Neural cell (in vitro differentiated cells): ENCODE data around the gene ARSA. TPM values are rescaled to one million over a fixed set of nuclear protein-coding genes. Genes with fewer than 3 reads are reported as not detected.
"Not testable (repeated sequence)": the region's sequence is repeated elsewhere in the genome, so short reads cannot be mapped to it uniquely, and the experiment has no call there.

Source experiments
- H2AFZ ChIP-seq: fragments of 200-600, 300-800 bp; sonication (generic), shearing (Covaris generic); 2 replicates; pipeline ENCODE4 v1.6.0; 2014; ENCODE audit warnings: low read depth, mild to moderate bottlenecking, antibody characterized with exemption, low read length, moderate library complexity
- H3F3A ChIP-seq: fragments of 200-600 bp; shearing (Covaris generic); 2 replicates; pipeline ENCODE4 v1.6.1; 2016; ENCODE audit warnings: mild to moderate bottlenecking, moderate library complexity, mixed read lengths, antibody characterized with exemption, low read length; ENCODE audit not compliant: insufficient read depth, poor library complexity, severe bottlenecking
- H3K27ac ChIP-seq: fragments of 200-600, 300-800 bp; sonication (generic), shearing (Covaris generic); 2 replicates; pipeline ENCODE4 v1.5.1; 2014; ENCODE audit warnings: mild to moderate bottlenecking, low read length, moderate library complexity
- H3K27me3 ChIP-seq: fragments of 300-800, 200-600 bp; sonication (generic), shearing (Covaris generic); 2 replicates; pipeline ENCODE4 v1.6.0; 2014; ENCODE audit warnings: mild to moderate bottlenecking, low read depth, low read length, moderate library complexity; ENCODE audit not compliant: insufficient read depth
- H3K36me3 ChIP-seq: fragments of 300-800, 200-600 bp; sonication (generic), shearing (Covaris generic); 2 replicates; pipeline ENCODE4 v1.5.1; 2014; ENCODE audit warnings: mild to moderate bottlenecking, antibody characterized with exemption, low read length, moderate library complexity; ENCODE audit not compliant: insufficient read depth
- H3K4me2 ChIP-seq: fragments of 300-800, 200-600 bp; sonication (generic), shearing (Covaris generic); 2 replicates; pipeline ENCODE4 v1.6.0; 2014; ENCODE audit warnings: mild to moderate bottlenecking, low read length
- H3K4me3 ChIP-seq: fragments of 300-800, 200-600 bp; sonication (generic), shearing (Covaris generic); 2 replicates; pipeline ENCODE4 v1.5.1; 2014; ENCODE audit warnings: mild to moderate bottlenecking, low read length, moderate library complexity
- H3K79me2 ChIP-seq: fragments of 200-600 bp; shearing (Covaris generic); replicated peaks from 2 replicates; pipeline ENCODE4 v1.6.0; 2014; ENCODE audit warnings: mild to moderate bottlenecking, low read length, moderate library complexity; ENCODE audit not compliant: insufficient read depth
- H3K9ac ChIP-seq: fragments of 300-800, 200-600 bp; sonication (generic), shearing (Covaris generic); 2 replicates; pipeline ENCODE4 v1.6.1; 2016; ENCODE audit warnings: mild to moderate bottlenecking, low read length, mixed read lengths
- H3K9me2 ChIP-seq: fragments of 200-600 bp; shearing (Covaris generic); 2 replicates; pipeline ENCODE4 v1.6.1; 2016; ENCODE audit warnings: mild to moderate bottlenecking, low read length, mixed read lengths; ENCODE audit not compliant: insufficient read depth
- H3K9me3 ChIP-seq: fragments of 200-600, 300-800 bp; sonication (generic), shearing (Covaris generic); 2 replicates; pipeline ENCODE4 v1.6.1; 2016; ENCODE audit warnings: mild to moderate bottlenecking, mixed run types, low read length, moderate library complexity, mixed read lengths
- H4K20me1 ChIP-seq: fragments of 200-600 bp; shearing (Covaris generic); 2 replicates; pipeline ENCODE4 v1.6.1; 2016; ENCODE audit warnings: mild to moderate bottlenecking, mixed run types; ENCODE audit not compliant: insufficient read depth
- CTCF ChIP-seq: fragments of 450-650 bp; IDR thresholded peaks from 2 replicates; pipeline ENCODE4 v1.5.1; 2014; ENCODE audit warnings: antibody characterized with exemption, mild to moderate bottlenecking, moderate library complexity; ENCODE audit not compliant: poor library complexity, severe bottlenecking
- EP300 ChIP-seq: fragments of 450-650 bp; conservative IDR thresholded peaks from 2 replicates; pipeline ENCODE4 v1.6.1; 2014; ENCODE audit warnings: antibody characterized with exemption, mild to moderate bottlenecking, moderate library complexity; ENCODE audit not compliant: poor library complexity, severe bottlenecking
- EZH2 ChIP-seq: fragments of 200-600, 300-800 bp; shearing (Covaris generic), sonication (generic); IDR thresholded peaks from 2 replicates; pipeline ENCODE4 v1.6.1; 2014; ENCODE audit warnings: antibody characterized with exemption, low read length, borderline replicate concordance, mild to moderate bottlenecking; ENCODE audit not compliant: insufficient read depth, poor library complexity, severe bottlenecking
- MXI1 ChIP-seq: fragments of 450-650 bp; conservative IDR thresholded peaks from 2 replicates; pipeline ENCODE4 v1.6.1; 2014; ENCODE audit warnings: antibody characterized with exemption, mild to moderate bottlenecking; ENCODE audit not compliant: poor library complexity, severe bottlenecking
- POLR2AphosphoS5 ChIP-seq: IDR thresholded peaks from 2 replicates; pipeline ENCODE4 v1.6.1; 2012
- RAD21 ChIP-seq: fragments of 450-650 bp; conservative IDR thresholded peaks from 2 replicates; pipeline ENCODE4 v1.6.1; 2014; ENCODE audit warnings: antibody characterized with exemption, mild to moderate bottlenecking, moderate library complexity
- SMC3 ChIP-seq: fragments of 450-650 bp; conservative IDR thresholded peaks from 2 replicates; pipeline ENCODE4 v1.6.1; 2014; ENCODE audit warnings: antibody characterized with exemption, mild to moderate bottlenecking, moderate library complexity; ENCODE audit not compliant: poor library complexity
- TAF1 ChIP-seq: IDR thresholded peaks from 2 replicates; pipeline ENCODE4 v1.6.1; 2012; ENCODE audit warnings: low read depth
- polyA plus RNA-seq: library from polyadenylated mRNA; depleted of rRNA; stranded (reverse); fragments of >200 nt; gene quantifications from 2 replicates; pipeline ENCODE4 v1.2.3, GENCODE V29; 2014
- TF ChIP-seq, protein P1 (sequence below): IDR thresholded peaks from 2 replicates; pipeline ENCODE4 v1.6.1; 2012; ENCODE audit warnings: borderline replicate concordance

ARSA gene
- polyA plus RNA-seq, 1 donor from 2014 or later: 32.5 TPM

GRCh38 chr22:50609599-50609998 is 18.4 kb downstream of the ARSA start:
- no peaks in the 10 kb centered on the region for H3K27me3 ChIP-seq
- H3K27ac ChIP-seq: no peak overlapping the region
- H3K4me3 ChIP-seq: no peak overlapping the region
- no peak overlapping the region for H3K4me2 ChIP-seq
- no peaks in the 10 kb centered on the region for H3F3A ChIP-seq
- peaks cover 5% of the 10 kb centered on the region for H3K36me3 ChIP-seq
- no peak overlapping the region for H2AFZ ChIP-seq
- H3K9me3 ChIP-seq: no peaks in the 10 kb centered on the region
- no peaks in the 10 kb centered on the region for H3K79me2 ChIP-seq
- H4K20me1 ChIP-seq: no peaks in the 10 kb centered on the region
- no peak for TF ChIP-seq SMC3
- no peak for TF ChIP-seq MXI1
- TF ChIP-seq RAD21: no peak
- no peak overlapping the region for H3K9ac ChIP-seq
- H3K9me2 ChIP-seq: no peaks in the 10 kb centered on the region

DNA sequence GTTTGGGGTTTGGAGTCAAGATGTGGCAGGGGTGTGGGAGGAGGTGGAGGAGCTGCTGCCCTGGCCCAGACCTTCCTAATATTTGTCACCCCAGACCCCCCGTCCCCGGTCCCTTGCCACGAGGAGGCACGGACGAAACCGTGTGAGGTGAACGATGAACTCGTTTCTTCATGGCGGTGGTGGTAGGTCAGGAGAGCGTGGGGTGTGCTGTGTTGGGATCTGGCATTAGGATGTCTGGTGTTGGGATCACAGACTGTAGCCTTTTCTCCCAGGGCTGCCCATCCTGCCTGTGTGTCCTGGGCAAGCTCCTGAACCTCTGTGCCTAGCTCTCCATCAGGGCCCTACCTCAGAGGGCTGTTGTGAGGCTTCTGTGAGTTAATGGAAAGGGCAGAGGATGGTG is 19.0 kb downstream of the ARSA start:
- H3K27ac ChIP-seq: no peak overlapping the region
- no peaks in the 10 kb centered on the region for H3K9me3 ChIP-seq
- H3K9me2 ChIP-seq: no peaks in the 10 kb centered on the region
- H3K9ac ChIP-seq: no peak overlapping the region
- no peaks in the 10 kb centered on the region for H4K20me1 ChIP-seq
- no peaks in the 10 kb centered on the region for H3K79me2 ChIP-seq
- H3F3A ChIP-seq: no peaks in the 10 kb centered on the region
- H3K4me2 ChIP-seq: no peak overlapping the region
- H3K4me3 ChIP-seq: no peak overlapping the region
- peaks cover 5% of the 10 kb centered on the region for H3K36me3 ChIP-seq
- TF ChIP-seq POLR2AphosphoS5 (no peak), EP300 (no peak), SMC3 (no peak), RAD21 (no peak), CTCF (no peak), EZH2 (no peak), MXI1 (no peak), TAF1 (no peak)
- TF ChIP-seq, protein P1, sequence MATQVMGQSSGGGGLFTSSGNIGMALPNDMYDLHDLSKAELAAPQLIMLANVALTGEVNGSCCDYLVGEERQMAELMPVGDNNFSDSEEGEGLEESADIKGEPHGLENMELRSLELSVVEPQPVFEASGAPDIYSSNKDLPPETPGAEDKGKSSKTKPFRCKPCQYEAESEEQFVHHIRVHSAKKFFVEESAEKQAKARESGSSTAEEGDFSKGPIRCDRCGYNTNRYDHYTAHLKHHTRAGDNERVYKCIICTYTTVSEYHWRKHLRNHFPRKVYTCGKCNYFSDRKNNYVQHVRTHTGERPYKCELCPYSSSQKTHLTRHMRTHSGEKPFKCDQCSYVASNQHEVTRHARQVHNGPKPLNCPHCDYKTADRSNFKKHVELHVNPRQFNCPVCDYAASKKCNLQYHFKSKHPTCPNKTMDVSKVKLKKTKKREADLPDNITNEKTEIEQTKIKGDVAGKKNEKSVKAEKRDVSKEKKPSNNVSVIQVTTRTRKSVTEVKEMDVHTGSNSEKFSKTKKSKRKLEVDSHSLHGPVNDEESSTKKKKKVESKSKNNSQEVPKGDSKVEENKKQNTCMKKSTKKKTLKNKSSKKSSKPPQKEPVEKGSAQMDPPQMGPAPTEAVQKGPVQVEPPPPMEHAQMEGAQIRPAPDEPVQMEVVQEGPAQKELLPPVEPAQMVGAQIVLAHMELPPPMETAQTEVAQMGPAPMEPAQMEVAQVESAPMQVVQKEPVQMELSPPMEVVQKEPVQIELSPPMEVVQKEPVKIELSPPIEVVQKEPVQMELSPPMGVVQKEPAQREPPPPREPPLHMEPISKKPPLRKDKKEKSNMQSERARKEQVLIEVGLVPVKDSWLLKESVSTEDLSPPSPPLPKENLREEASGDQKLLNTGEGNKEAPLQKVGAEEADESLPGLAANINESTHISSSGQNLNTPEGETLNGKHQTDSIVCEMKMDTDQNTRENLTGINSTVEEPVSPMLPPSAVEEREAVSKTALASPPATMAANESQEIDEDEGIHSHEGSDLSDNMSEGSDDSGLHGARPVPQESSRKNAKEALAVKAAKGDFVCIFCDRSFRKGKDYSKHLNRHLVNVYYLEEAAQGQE: no peak
- H3K27me3 ChIP-seq: no peaks in the 10 kb centered on the region
- no peak overlapping the region for H2AFZ ChIP-seq

DNA sequence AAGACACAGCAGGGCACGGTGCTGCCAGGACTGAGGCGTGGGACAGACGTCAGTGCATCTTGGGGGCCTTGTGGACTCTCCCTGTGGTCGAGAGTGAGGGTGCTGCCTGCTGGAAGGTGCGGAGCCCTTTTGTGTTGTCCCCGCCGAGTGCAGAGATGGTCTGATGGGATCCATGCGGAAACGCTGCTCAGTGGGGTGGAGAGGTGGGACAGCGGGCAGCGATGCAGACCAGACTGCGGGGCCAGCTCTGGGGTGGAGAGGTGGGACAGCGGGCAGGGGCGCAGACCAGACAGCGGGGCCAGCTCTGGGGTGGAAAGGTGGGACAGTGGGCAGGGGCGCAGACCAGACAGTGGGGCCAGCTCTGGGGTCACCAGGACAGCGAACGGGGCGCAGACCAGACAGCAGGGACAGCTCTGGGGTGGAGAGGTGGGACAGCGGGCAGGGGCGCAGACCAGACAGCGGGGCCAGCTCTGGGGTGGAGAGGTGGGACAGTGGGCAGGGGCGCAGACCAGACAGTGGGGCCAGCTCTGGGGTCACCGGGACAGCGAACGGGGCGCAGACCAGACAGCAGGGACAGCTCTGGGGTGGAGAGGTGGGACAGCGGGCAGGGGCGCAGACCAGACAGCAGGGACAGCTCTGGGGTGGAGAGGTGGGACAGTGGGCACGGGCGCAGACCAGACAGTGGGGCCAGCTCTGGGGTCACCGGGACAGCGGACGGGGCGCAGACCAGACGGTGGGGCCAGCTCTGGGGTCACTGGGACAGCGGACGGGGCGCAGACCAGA is 19.7 kb downstream of the ARSA start:
- H3K4me3 ChIP-seq, H3K4me2 ChIP-seq, H3K9me2 ChIP-seq, H3K79me2 ChIP-seq, H3F3A ChIP-seq, H3K9ac ChIP-seq, H3K36me3 ChIP-seq, H4K20me1 ChIP-seq, H3K27me3 ChIP-seq, H3K9me3 ChIP-seq, H2AFZ ChIP-seq, H3K27ac ChIP-seq: not testable (repeated sequence)
